Fibroblast of peridontal ligament (primary cell): ENCODE measurements around the gene CDKN1B.

ENCODE experiments used
- DNase-seq: peaks from one replicate; pipeline ENCODE4 v3.0.0-alpha.2; 2010; ENCODE audit errors: extremely low read depth

The CDKN1B gene

GRCh38 chr12:12716793-12717585 lies at the start of gene CDKN1B:
Gene CDKN1B (plus strand): TSS chr12:12717368. CDS start chr12:12717840, 472 bp downstream.
- DNase-seq, result peak; percentile 95

GRCh38 chr12:12668005-12668404 lies 49.2 kb upstream of the CDKN1B start:
- DNase-seq, result no peak

GRCh38 chr12:12669020-12669419 lies 48.1 kb upstream of the CDKN1B start:
- no peak for DNase-seq

GRCh38 chr12:12671850-12672660 lies 45.1 kb upstream of the CDKN1B start:
- DNase-seq, result peak; percentile 61

GRCh38 chr12:12673296-12673695 lies 43.9 kb upstream of the CDKN1B start:
- DNase-seq, result no peak

- no peak for DNase-seq
Measured at GRCh38 chr12:12676605-12677004, 40.6 kb upstream of the CDKN1B start.

DNA sequence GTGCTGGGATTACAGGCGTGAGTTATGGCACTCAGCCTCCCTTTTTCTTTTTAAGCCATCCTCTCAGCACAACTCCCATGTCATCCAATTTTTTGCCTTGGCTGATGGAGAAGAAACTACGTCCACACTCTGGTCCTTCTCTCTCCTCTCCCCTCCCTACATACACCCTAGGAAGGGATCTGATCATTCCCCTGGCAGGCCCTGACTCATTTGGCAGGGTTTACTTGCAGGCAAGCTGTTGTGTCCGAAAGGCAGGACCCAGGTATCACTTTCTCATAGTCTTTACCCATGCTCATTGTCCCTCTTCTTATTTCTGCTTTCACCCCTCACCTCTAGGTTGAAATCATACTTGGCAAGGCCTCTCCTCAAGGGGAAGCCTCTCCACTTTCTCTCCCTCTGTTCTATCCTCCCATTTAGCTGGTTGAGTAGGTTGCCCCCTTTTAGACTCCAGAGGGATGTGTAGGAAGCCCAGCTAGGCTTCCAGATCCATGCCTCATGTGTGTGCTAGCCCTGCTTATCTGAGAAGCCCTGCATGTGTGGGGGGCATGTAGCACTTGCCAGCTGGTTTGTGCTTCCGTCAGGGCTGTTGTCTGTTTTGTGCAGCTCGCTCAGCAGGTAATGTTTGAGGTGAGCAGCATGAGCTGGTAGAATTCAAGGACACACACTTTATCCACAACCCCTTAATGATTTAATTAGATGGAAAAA lies 36.0 kb upstream of the CDKN1B start:
- DNase-seq, result no peak

GRCh38 chr12:12682284-12682683 lies 34.9 kb upstream of the CDKN1B start:
- DNase-seq, result no peak

GRCh38 chr12:12683136-12683697 lies 34.0 kb upstream of the CDKN1B start:
- no peak for DNase-seq

DNA sequence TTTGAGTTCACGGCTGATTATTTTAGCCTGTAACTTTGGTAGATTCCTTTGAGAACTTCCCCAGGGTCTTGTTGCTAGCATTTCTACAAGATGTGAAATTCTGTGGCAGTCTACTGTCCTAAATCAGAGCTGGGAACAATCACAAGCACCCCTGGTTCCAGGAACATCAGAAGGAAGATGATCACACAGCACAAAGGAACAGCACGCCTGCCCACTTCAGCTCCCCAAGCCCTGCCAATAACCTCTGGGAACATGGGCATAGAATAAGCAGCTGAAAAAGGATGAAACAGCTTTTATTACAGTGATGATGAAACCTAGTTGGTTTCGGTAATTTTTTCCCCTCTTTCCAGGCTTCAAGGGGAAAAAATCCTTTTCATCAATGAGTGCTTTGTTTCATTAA lies 33.4 kb upstream of the CDKN1B start:
- no peak for DNase-seq

GRCh38 chr12:12684375-12685106 lies 32.6 kb upstream of the CDKN1B start:
- peak; percentile 60 for DNase-seq

DNA sequence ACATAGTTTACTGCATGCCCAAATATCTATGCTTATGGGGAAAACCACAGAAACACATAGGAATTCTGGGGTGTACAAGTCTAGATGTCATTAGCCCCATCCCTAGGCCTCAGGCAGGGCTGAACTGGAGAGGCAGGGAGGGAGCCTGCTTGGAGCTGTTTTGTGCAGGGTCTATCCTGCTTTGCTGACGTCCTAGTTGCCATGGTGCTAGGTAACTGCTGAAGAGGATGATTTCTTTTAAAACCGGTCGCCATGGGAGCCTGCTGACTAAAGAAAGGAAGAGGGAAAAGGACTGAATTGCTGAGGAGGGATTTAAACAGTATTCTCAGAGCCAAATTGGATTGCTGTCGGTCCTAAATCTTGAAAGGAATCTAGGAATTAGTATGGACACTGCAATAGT lies 31.9 kb upstream of the CDKN1B start:
- no peak for DNase-seq

DNA sequence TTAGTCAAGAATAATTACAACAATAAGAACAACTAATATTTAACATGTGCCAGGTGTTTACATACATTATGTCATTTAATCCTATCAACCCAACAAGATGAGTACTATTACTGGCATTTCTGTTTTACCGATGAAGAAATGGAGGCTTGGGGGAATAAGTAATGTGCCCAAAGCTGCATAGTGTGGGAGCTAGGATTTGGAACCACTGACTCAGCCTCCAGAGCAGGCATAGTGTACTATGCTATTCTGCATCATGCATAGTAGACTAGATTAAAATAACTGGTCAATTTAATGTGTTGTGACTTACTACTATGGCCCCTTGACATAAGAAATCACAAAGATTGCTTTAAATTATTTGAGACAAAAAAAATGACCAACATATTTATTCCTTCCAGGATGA lies 30.7 kb upstream of the CDKN1B start:
- no peak for DNase-seq

DNA sequence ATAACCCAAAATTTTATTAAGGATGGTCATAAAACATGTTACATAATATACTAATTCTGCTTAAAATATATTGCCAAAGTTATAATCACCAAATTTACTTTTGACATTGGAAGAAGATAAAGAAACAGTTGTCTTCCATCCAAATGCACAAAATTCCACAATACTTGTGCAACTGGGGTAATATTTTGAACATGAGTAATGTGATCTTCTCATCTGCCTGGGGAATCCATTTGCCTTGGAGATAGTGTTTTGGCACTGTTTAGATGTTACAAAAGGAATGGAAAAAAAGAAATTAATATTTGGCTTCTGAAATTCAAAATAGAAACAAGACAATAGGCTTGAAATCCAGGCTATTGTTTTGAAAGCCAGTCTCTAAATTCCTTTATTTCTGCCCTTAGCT lies 30.2 kb upstream of the CDKN1B start:
- peak; percentile 78 for DNase-seq

GRCh38 chr12:12689647-12690300 lies 27.4 kb upstream of the CDKN1B start:
- DNase-seq, result no peak

GRCh38 chr12:12691549-12691948 lies 25.6 kb upstream of the CDKN1B start:
- no peak for DNase-seq

DNA sequence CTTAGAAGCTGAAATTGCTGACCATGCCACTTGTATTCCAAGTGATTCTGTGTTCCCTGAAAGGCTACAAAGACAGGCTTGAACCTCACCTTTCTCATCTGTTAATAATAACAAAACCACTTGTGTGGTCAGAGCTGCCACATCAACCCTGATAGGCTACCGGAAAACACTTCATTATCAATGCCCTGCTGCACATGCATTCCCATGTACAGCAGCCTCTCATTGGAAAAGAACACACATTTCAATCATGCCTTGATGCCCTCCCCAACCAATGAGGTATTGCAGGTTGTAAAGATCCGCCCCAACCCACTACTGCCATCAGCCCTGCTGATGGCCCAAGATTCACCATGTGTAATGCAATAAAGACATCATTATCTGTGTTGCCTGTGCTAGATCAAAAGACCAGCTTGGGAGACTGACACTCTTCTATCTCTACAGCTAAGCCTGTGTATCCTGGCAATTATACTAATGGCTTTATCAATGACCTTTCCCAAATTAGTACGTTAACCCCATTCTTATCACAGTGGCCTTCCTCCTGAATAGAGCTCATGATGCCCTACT lies 24.0 kb upstream of the CDKN1B start:
- no peak for DNase-seq

DNA sequence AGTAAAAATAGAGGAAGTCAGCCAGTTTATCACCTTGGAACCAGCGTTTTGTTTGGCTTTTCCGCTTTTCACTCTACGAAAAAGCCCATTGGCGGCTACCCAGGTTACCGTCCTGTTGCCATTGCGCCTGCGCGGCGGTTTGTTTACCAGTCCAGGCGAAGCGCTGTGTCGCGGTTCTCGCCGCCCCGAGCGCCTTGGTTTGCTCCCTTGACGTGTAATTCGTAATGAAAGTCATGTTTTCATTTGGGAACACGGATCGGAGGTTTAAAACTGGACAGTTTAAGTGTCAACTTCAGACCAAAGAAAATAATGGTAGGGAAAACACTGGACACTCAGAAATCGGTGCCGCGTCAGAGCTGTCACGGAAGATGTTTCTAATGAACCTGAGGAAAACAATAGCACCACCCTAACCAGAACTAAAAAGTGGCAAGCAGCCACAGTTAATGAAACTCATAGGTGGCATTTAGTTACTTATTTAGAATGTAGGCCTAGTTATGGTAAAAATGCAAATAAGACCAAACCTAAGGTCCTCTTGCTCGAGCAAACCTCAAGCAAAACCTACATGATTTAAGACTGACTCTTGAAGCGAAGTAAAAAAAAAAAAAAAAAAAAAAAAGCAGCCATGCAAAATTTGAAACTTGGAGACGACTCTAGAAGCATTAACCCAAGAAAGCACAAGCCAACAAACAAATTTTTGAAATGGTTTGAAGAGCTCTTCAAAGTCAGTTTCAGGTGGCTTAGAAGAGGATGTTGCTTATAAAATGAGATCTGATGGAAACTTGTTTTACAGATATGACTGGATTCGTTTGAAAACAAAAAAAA lies 20.4 kb upstream of the CDKN1B start:
- peak; percentile 85 for DNase-seq

- DNase-seq, result no peak
Measured at GRCh38 chr12:12699345-12699744, 17.8 kb upstream of the CDKN1B start.

GRCh38 chr12:12700254-12700653 lies 16.9 kb upstream of the CDKN1B start:
- DNase-seq, result no peak
